HG03108 (cell line): Measurements from ENCODE around the gene PFKFB3.
"Not testable (repeated sequence)": the region's sequence is repeated elsewhere in the genome, so short reads cannot be mapped to it uniquely, and the experiment has no call there.

Source experiments
- ATAC-seq: cut with Tn5 transposase; IDR thresholded peaks from one replicate; pipeline ENCODE4 v1.9.1; 2021; ENCODE audit warnings: moderate library complexity; ENCODE audit not compliant: unreplicated experiment

PFKFB3 gene

GRCh38 chr10:6201516-6201975, 1.2 kb upstream of the PFKFB3 start:
- peak; percentile 45 for ATAC-seq

- ATAC-seq: peak; percentile 6
Measured at GRCh38 chr10:6202098-6202683, 541 bp upstream of the PFKFB3 start.

DNA sequence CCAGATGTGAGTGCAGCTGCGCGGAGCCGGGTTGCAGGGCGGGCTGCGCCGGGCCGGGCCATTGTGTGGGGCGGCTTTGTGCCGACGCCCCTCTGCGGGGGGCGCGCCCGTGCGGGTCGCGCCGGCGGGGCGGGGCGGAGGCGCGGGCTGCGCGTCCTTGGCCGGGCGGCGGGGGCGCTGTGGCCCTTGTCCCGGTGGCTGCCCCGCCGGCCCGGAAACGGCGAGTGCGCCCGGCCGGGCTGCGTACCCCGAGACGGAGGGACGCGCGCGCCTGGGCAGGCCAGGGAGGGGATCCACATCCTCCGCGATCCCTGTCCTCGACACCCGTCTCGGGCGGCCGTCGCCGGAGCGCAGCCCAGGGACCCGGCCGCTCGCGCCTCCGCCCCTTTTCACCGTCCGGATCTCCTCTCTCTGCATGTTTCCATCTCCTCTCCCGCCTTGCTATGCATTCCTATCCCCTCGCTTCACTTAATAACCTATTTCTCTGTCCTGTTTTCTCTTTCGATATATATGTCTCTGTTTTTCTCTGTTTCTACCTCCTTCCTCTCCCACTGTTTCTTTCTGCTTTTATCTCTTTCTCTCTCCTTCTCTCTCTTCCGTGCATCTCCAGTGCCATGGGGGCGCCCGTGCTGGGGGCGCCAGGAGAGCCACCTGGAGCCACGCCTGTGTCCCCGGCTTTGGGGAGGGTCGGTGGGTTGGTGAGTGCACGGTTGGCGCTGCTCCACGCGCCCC, 765 bp downstream of the PFKFB3 start:
- peak; percentile 33 for ATAC-seq

- ATAC-seq: no peak
Measured at GRCh38 chr10:6204063-6204340, 1.3 kb downstream of the PFKFB3 start.

- ATAC-seq: no peak
Measured at GRCh38 chr10:6204341-6205191, 1.8 kb downstream of the PFKFB3 start.

GRCh38 chr10:6206486-6206885, 3.8 kb downstream of the PFKFB3 start:
- ATAC-seq: not testable (repeated sequence)

GRCh38 chr10:6207658-6208057, 4.9 kb downstream of the PFKFB3 start:
- ATAC-seq: no peak

GRCh38 chr10:6208799-6209235, 6.1 kb downstream of the PFKFB3 start:
- ATAC-seq: no peak

DNA sequence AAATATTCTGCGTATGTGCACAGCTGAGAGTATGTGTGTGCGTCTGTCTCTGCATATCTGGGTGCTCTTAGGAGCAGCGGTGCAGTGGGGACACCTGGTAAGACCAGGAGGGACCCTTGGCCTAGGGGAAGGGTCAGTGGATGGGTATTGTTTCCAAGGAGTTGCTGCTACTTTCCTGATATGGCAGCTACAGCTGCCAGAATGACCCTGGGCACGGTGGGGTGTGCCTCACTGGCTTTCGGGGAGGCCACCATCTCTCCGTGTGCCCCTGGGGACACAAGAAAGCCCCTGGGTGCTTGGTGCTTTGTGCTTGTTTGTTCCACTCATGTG, 8.6 kb downstream of the PFKFB3 start:
- no peak for ATAC-seq

- no peak for ATAC-seq
Measured at GRCh38 chr10:6211671-6212635, 9.2 kb downstream of the PFKFB3 start.

- no peak for ATAC-seq
Measured at GRCh38 chr10:6212806-6213205, 10.1 kb downstream of the PFKFB3 start.

DNA sequence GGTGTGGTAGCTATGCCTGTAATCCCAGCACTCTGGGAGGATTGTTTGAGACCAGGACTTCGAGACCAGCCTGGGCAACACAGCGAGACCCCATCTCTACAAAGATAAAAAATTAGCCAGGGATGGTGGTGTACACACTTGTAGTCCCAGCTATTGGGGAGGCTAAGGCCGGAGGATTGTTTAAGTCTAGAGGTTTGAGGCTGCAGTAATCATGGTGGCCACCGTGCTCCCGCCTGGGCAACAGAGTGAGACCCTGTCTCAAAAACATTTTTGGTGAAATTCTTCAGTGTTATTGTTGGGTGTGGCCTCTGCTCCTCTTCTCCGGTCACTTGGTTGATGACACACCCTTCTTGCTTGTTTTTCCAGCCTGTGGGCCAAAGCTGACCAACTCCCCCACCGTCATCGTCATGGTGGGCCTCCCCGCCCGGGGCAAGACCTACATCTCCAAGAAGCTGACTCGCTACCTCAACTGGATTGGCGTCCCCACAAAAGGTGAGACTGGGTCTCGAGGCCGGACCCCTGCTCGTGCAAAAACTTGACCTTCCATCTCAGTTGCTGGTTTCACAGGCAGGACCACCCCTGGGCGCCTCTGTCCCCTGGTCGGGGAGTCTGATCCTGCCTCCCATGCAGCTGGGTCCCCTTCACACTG, 10.6 kb downstream of the PFKFB3 start:
- no peak for ATAC-seq

DNA sequence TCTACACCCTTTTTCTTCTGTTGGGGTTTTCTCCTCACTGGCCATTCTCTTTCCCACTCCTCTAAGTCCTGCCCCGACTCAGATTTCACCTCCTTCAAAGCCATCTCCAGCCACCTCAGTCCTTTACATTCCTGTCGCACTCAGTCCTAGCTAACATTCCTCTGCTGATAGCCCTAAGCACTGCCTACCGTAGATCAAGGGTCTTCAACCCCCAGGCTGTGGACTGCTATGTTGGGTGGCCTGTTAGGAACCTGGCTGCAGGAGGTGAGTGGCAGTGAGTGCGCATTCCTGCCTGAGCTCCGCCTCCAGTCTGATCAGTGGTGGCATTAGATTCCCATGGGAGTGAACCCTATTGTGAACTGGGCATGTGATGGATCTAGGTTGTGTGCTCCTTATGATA, 11.2 kb downstream of the PFKFB3 start:
- ATAC-seq: no peak

GRCh38 chr10:6214612-6215011, 11.9 kb downstream of the PFKFB3 start:
- ATAC-seq: no peak

DNA sequence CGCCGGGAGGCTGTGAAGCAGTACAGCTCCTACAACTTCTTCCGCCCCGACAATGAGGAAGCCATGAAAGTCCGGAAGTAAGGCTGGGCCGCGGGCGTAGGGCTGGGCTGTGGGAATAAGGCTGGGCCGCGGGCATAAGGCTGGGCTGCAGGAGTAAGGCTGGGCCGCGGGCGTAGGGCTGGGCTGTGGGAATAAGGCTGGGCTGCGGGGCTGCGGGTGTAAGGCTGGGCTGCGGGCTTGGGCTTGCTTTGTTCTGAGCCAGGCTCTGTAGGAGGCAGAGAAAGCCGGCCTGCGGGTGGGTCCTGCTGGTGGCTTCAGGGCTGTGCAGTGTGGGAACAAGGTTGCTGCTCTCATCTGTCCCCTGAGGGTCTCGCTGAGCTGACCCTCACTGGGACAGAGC, 12.5 kb downstream of the PFKFB3 start:
- no peak for ATAC-seq

DNA sequence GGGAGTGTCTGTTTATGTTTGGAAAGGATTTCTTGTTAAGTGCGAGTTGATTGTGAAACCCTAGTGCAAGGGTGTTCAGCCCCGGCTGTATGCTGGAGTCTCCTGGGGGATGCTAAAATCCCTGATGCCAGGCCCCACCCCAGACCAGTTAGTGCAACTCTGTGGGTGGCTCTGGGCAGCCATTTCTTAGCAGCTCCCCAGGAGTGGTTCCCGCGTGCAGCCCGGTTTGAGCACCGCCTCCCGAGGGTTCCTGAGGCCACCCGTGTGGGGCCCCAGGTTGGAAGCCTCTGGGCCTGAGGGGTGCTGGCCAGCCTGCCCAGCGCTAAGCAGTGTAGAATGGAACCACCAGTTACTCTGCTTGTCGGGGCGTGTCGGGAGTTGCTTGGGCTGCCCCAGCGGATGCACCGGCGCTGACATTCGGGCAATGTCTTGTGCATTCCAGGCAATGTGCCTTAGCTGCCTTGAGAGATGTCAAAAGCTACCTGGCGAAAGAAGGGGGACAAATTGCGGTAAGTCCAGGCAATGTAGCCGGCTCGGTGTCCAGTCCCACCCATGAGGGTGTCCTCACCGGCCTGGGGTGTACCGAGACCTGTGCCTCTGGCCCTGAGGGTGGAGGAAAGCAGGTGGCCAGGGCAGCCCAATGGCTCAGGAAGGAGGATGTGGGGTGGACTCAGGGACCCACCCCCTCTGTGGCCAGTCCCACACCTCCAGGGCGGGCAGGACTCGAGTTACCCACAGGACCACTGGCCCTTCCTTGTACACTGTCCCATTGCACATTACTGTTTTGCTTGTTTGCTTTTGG, 13.2 kb downstream of the PFKFB3 start:
- ATAC-seq: no peak

DNA sequence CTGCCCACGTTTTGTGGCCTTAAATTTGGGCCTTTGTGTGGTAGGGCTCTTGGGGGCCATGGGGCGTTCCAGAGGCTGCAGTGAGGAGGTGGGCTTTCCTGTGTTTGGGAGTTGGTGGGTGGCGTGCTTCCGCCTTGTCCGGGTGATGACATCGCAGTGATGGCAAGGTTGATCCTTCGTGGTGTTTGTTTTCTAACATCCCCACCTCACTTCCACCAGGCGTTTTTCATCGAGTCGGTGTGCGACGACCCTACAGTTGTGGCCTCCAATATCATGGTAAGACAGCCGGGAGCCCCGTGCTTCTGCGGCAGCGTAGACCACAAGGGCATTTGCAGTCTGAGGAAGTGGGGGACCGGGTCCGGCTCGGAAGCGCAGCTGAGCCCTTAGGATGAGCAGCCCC, 14.2 kb downstream of the PFKFB3 start:
- ATAC-seq: no peak

DNA sequence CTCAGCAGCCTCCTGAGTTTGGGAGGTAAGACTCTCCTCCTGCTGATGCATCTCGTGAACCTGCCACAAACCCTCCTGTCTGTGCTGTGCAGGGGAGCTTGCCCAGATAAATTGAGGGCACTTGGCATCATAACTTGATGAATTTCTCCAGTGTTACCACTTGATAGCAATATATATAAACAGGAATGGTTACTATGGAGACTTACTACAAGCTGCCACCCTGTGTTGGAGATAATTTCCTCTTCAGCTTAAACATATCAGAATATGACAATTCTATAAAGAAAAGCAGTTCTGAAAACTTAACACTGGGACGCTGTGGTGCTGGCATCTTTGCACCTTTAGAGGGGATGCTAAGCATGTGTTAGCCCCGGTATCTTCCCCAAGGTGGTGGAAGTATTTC, 14.9 kb downstream of the PFKFB3 start:
- no peak for ATAC-seq

DNA sequence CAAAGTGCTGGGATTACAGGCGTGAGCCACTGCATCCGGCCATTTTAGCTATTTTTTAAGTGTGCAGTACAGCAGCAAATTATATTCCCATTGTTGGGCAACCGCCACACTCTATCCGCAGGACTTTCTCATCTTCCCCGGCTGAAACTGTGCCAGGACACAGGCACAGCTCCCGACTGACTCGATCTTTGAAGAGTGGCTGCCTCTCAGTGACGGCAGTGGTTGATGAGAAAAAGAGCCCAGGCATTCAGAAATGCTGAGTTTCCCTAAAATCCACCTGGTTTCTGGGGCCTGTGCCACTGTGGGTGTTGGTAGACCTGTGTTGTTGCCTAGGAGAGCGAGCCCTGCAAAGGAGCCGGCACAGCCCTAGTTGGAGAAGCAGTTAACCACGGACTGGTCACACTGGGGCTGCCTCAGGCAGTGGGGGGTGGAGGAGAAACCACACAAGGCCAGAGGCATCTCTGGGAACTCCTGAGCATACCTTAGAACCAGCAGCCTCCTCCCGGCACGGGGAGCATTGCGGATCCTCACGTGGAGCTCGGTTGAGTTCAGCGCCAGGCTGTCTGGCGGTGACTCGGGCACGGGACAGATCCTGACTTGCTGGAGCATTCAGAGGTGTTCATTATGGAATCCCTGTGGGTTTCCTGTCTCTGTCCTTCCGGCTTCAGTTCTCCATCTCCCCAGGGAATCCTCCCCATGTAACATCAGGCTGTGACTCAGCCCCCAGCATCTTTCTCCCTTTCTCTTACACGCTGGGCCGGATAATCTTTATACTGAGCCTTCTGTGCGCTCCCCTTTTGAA, 16.2 kb downstream of the PFKFB3 start:
- no peak for ATAC-seq
